ENCODE measurements around the gene INHBB.

INHBB gene

DNA sequence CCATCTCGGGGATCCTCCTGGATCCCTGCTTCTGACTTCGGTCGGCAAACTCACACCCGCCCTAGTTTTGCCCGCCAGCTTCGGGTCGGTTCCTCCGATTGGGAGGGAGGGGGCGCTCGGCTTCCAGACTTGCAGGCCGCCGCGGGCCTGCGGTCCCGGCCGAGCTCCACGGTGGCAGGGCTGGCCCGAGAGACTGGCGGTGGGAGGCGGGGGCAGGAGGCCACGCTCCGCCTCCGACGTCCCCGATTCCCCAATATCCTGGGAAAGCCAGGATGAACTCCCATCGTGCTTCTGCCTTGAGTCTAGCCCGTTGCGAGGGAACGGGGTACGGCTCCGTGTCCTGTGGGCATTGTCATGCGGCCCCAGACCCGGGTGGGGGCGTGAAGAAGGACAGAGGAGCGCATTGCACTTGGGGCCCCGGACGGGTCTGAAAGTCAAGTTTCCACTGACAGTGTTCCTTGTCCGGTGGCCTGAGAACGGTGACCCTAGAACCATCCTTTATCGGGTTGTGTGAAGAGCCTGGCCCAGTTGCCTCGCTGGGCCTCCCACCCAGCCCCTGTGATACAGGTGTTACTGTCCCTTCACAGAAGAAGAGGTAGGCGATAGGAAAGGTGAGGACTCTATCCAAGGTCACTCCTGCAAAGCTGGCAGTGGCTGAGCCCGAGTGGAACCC lies 2.4 kb upstream of the INHBB start:
- no peak for DNase-seq

DNA sequence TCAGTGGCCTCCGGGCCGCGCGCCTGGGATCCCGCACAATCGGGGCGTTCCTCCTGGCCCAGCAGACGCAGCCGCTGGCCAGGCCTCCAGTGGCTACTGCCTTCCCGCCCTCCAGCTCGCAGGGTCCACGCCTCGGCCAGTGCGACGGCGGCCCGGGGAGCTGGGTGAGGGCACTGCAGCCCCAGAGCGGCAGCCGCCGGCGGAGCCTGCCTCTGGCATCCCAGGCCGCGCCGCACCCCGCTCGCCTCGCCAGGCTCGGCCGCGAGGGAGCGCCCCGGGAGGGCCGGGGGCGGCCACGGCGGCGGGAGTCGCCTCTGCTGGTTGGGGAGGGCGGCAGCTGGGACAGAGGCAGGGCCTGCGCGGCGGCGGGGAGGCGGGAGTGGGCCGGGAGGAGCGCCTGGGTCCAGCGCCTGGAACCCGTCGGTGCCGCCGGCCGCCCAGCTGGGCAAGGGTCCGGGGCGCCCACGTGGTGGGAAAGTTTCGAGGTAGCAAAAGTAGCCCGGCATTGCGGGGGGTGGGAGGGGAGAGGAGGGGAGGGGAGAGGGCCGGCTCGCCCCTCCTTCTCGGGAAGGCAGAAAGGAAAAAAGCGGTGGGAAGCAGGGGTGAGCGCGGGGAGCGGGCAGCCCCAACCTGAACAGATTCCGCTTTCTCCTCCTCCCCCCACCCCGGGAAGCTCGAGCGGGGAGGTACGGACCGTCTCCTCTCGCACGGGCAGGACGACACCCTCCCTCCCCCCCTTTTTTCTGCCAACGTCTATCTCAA lies 1.5 kb upstream of the INHBB start:
- DNase-seq, result no peak

DNA sequence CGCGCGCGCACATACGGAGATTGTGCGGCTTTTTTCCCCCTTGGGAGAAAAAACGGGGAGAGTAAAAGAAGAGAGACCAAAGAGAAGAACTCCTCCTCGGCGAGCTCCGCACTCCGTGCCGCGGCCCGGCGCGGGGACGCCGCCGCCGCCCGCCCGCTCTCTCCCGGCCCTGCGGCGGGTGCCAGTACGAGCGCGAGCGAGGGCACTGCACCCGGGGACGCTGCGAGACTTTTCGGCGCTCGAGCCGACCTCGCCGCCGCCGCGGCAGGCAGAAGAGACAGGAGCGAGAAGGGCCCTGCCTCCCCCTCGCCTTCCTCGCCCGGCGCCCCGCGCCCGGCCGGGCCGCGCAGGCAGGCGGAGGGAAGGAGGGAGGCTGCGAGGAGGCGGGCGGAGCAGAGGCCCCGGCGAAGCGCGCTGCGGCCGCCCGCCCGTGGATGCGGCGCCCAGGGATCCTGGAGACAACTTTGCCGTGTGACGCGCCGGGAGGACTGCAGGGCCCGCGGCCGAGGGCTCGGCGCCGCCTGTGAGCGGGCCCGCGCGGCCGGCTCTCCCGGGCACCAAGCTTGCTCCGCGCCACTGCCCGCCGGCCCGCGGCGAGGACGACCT lies 857 bp upstream of the INHBB start:
- DNase-seq, result no peak

DNA sequence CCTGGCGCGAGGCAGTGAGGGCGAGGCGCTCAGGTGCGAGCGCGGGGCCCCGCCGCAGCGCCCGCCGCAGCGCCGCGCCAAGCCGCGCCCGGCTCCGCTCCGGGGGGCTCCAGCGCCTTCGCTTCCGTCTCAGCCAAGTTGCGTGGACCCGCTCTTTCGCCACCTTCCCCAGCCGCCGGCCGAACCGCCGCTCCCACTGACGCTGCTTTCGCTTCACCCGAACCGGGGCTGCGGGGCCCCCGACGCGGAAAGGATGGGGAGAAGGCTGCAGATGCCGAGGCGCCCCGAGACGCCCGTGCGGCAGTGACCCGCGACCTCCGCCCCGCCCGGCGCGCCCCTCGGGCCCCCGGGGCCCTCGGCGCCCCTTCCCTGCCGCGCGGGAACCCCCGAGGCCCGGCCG lies 328 bp upstream of the INHBB start:
- no peak for DNase-seq

DNA sequence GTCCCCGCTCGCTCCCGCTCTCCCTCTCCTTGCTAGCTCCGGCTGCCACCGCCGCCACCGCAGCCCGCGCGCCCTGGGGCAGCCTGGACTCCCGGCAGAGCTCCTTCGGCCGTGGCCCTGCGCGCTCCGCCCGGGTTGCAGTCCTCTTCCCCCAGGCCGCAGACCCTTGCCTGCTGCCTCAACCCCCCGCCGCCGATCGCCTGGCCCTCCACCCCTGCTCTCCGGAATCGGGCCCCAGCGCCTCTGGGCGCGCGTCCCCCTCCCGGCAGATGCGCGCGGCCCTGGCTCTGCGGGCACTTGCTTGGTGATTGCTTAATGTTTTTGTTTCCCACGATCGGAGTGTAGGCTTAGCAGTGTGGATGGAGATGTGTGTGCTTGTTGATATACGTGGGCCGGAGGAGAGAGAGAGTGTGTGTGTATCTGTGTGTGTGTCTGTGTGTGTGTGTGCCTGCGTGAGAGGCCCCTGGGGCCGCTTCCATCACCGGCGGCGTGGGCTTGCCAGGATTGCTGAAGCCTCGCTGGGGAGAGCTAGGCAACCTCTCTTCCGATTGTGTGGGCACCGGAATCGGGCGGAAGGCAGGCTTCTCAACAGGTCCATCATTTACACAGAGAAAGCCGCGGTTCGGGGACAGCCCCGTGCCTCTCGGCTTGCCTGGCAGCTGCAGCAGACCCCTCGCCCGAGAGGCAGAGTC lies 877 bp downstream of the INHBB start:
- no peak for DNase-seq

DNA sequence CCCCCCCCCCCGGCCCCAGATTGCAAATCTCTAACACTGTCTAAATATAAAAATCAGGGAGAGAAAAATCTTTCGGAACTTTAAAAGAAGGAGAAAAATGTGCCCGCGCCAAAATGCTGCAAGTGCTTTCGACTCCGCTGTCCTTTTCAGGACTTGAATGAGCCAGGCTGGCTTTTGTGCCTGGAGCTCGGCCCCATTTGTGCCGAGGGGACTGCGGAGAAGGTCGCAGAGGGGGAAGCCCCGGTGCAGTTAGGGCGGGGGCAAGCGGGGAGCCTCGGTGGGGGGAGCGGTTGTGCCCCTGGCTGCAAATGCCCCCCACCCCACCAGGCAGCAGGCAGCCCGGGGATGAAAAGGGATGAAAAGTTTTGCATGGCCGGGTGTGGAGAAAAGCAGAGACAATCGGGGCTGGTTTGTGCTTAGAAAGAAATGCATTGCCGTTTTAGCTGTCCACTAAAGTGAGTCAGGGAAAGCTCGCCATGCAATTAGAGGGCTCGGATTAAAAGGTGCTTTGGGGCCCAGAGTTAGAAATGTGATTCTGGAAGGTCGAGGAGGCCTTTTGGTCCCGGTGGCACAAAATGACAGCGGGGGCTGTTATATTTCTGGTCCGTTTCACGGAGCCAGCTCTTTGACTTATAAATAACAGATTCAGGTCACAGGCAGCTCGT lies 1.6 kb downstream of the INHBB start:
- no peak for DNase-seq

DNA sequence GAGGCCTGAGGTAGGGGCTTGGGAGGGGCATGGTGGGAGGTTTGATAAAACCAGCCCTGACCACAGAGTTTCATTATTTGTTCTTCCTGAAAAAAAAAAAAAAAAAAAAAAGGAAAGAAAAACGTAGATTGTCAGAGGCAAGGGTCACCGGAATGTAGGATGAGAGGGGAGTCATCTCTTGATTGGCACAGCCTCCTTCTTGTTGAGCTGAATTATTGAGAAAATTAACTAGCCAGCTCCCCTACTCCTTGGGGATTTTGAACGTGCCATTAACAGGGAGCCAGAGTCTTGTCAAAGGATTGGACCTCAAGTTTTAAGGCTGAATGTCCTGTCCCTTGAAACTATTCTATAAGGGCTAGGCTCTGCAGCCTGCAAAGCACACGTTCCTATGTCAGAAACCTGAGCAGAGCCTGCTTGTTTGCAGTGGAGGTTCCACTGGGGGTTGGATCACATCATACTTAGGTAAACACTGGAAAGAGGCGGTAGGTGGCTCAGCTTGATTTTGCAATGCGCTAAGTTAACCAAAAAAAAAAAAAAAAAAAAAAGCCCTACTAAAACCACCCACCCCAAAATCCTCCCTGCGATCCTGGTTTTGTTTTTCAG lies 2.3 kb downstream of the INHBB start:
- no peak for DNase-seq

DNA sequence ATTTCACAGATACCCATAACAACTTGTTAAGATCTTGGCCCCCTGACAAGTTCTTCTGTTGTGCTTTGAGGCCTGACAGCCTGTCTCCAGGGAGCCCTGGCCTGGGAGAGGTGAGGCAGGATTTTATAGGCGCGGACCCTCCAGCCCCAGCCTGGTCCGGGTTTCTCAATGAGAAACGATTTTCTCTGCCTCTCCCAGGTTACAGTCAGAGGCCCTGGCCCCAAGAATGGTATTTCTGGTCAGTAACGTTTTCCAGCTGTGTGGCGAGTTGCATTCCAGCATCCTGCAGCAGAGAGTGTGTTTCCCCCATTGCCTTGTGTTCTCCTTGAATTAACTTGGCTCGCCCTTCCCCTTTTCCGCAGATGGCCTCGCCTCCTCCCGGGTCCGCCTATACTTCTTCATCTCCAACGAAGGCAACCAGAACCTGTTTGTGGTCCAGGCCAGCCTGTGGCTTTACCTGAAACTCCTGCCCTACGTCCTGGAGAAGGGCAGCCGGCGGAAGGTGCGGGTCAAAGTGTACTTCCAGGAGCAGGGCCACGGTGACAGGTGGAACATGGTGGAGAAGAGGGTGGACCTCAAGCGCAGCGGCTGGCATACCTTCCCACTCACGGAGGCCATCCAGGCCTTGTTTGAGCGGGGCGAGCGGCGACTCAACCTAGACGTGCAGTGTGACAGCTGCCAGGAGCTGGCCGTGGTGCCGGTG lies 3.0 kb downstream of the INHBB start:
- no peak for DNase-seq

DNA sequence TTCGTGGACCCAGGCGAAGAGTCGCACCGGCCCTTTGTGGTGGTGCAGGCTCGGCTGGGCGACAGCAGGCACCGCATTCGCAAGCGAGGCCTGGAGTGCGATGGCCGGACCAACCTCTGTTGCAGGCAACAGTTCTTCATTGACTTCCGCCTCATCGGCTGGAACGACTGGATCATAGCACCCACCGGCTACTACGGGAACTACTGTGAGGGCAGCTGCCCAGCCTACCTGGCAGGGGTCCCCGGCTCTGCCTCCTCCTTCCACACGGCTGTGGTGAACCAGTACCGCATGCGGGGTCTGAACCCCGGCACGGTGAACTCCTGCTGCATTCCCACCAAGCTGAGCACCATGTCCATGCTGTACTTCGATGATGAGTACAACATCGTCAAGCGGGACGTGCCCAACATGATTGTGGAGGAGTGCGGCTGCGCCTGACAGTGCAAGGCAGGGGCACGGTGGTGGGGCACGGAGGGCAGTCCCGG lies 3.5 kb downstream of the INHBB start:
- DNase-seq, result no peak

DNA sequence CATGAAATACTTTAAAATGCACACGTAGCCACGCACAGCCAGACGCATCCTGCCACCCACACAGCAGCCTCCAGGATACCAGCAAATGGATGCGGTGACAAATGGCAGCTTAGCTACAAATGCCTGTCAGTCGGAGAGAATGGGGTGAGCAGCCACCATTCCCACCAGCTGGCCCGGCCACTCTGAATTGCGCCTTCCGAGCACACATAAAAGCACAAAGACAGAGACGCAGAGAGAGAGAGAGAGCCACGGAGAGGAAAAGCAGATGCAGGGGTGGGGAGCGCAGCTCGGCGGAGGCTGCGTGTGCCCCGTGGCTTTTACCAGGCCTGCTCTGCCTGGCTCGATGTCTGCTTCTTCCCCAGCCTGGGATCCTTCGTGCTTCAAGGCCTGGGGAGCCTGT lies 4.1 kb downstream of the INHBB start:
- no peak for DNase-seq

DNA sequence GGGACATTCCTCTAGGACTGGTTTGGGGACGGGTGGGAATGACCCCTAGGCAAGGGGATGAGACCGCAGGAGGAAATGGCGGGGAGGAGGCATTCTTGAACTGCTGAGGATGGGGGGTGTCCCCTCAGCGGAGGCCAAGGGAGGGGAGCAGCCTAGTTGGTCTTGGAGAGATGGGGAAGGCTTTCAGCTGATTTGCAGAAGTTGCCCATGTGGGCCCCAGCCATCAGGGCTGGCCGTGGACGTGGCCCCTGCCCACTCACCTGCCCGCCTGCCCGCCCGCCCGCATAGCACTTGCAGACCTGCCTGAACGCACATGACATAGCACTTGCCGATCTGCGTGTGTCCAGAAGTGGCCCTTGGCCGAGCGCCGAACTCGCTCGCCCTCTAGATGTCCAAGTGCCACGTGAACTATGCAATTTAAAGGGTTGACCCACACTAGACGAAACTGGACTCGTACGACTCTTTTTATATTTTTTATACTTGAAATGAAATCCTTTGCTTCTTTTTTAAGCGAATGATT lies 4.9 kb downstream of the INHBB start:
- no peak for DNase-seq

DNA sequence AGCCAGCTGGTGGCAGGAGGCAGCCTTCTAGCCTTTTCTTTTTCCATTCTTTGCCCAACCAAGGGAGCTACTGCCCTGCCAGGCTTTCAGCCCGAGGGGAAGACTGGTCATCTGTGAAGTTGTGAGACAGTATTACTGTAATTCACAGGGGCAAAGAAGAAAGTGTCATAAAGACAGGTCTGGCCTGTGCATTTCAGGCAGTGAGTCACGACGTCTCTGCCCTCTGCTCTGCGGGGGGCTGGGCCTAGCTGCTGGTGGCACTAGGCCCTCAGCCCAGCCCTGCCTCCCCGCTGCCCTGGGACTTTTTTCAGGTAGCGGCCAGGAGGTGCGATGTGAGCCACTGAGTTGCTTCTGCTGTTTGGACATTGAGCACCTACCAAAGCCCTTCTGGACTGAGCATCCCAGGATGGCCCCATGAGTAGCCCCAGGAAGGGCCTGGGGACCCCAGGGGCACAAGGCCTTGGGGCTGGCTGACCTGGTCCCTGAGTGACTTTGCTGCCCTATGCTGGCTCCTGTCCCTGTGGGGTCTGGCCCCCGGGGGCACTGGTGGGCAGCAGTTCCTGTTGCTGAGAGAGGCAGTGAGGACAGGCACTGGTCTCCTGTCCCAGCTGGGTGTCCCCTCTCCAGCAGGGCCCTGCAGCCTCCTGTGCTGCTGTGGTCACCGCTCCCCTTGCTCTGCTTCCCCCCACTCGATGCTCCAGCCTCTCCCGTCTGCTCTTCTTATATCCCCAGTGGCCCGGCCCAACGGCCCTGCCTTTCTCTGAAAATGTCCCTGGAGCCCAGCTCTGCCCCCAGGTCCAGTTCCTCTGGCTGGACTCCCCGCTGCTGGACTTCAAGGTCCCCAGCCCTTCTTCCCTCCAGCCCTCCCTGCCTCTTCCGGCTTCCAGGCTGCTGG lies 7.0 kb downstream of the INHBB start:
- DNase-seq, result no peak

DNA sequence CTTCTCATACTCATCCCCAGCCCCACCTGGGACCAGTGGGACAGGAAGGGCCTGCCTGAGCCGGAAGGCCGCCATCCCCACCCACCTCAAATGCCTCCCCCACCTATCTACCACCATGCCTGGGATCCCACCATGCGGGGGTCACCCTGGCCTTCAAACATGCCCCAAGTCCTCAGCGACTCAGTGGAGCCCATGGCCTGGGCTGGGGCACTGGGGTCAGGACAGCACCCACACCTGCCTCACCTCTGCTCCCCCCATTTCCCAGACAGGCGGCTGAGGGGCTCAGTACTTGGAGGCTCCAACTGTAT lies 7.6 kb downstream of the INHBB start:
- no peak for DNase-seq

DNA sequence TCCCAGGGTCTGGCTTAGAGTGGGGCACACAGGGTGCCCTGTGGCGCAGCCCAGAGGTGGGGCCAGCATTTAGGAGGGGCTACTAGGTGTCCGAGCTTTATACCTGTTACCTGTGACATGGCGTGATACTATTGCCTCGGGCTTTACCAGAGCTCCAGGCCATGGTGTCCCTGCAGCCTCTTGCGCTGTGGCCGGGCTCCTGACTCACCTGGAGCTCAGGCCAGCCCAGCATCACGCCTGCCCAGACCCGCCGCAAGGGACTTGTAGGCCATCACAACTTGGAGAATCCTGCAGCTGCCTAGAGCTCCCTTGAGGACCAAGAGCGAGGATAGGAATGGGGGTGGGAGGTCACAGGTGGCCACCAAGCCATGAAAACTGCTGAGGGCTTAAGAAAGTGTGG lies 8.0 kb downstream of the INHBB start:
- DNase-seq, result no peak

DNA sequence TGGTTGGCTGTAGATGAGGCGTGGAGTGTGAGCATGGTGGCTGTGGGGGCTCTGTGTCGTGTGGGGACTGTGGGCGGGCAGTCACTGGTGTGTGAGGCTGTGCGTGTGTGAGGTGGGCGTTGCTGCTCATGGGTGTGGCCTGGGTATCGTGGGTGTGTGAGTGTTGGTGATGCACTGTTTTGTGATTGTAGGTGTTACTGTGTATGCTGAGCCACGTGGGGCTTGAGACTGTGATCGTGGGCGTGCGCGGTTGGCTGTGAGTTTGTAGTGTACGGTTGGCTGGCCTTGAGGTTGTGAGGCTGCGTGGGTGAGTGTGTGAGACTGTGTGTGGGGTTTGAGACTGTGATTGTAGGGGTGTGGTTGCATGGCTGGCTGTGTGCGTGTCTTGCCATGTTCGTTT lies 8.5 kb downstream of the INHBB start:
- DNase-seq, result no peak

DNA sequence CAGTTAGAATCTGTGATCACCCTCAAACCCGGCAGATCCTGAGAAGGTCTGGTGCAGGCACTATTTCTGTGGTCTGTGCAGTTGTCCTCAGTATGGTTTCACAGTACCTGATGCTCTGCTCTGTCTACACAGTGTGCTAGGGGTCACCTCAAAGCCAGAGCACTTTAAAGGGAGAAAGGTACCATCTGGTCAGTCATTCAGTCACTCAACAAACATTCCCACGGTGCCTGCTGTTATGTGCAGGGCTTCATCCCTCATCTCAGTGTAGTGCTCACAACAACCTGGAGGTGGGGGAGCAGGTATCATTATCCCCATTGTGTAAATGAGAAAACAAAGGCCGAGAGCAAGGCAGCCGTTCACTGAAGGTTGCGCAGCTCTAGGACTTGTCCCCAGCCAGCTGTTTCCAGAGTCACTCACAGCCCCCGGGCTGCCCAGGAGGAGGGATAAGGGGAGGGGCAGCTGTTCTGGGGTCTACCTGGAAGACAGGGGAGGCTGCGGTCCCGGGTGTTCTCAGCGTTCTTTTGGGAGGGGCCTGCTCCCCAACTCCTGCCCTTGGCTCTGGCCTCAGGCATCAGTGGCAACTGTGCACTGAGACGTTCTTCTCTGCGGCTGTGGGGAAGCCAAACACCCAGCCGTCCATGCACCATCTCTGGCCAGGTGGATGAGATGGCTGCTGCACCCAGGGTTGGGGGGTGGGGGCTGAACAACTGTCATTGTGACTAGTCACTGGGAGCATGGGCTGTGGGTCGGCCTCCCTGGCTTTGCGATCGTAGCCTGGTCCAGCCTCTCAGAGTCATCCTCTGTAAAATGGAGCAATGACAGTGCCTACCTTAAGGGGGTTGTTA lies 9.2 kb downstream of the INHBB start:
- no peak for DNase-seq

DNA sequence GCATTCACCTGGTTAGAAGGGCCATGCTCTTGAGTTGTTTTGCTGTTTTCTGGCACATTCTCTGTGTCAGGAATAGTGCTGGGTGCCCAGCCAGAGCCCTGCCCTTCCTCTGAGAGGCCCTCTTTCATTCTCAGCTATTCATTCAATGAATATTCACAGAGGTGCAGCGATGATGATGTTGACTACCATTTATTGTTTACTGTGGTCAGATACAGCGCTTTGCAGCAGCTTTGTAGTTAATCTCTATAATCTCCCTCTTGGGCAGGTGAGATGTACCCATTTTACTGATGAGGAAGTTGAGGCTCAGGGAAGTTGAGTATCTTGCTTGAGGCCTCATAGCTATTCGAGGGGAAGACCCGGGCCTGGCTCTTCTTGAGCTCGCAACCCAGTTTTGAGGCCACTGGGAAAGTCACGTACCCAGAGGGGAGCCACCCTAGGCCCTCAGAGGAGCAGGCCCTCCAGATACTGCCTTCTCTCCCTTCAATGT lies 9.9 kb downstream of the INHBB start:
- no peak for DNase-seq

DNA sequence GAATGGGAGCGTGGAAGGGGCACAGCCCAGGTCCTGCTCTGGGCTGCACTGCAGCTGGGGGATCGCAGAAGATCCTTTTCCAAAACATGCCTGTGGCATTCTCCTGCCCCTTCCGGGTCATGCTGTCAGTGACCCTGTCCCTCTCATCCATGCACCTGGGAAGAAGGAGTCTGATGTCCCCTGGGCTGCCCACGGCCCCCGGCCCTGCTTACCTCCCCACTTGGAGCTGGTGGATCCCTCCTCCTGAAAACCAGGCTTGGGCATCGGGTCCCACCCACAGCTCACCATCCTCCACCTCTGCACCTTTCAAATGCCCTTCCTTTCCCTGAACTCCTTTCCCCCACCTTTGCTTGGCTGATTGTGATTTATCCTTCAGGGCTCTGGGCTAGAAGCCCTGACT lies 11.8 kb downstream of the INHBB start:
- DNase-seq, result no peak

DNA sequence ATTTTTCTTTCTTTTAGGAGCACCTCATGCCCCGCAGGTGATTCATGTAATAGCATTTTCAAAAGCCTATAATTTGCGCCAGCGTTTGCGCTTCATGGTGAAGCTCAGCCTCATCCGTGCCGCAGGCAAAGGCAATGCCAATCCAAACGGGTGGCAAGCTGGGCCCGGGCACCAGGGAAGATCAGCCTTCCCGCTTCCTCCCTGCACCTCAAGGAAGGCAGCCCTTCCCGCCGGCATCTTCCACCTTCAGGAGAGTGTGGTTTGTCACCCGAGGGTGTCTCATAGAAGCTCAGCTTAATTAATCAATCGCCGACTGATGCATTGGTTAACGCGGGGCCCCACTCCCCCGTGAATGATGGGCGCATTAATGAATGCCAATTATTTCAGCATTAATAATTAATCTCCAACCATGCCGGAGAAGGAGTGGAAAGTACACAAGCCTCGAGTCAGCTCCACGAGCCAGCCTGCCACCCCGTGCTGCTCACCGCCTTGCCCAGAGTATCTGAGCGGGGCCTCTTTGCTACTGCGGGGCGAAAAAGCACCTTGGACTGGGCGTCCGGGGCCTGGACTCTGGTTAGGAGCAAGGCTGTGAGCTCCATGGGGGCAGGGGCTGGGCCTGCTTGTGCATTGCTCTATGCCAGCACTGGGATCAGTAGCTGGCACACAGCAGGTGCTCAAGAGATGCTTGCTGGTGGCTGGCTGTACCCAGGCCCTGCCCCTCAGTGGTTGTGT lies 13.0 kb downstream of the INHBB start:
- no peak for DNase-seq
